LNCAP (cell line): ENCODE results near the gene SIVA1.

Experiments
- CTCF ChIP-seq: fragments of 450-650 bp; IDR thresholded peaks from 2 replicates; pipeline ENCODE4 v1.5.1; 2017; ENCODE audit warnings: mild to moderate bottlenecking

SIVA1 gene

GRCh38 chr14:104786726-104787675, 34.1 kb downstream of the SIVA1 start:
- no peak for TF ChIP-seq CTCF

- TF ChIP-seq CTCF = no peak
These were observed 34.8 kb downstream of the SIVA1 start for GRCh38 chr14:104787736-104788135.

GRCh38 chr14:104788161-104788818, 35.3 kb downstream of the SIVA1 start:
- TF ChIP-seq CTCF = no peak

- no peak for TF ChIP-seq CTCF
These were observed 36.1 kb downstream of the SIVA1 start for GRCh38 chr14:104788873-104789663.

GRCh38 chr14:104789752-104790743, 37.1 kb downstream of the SIVA1 start:
- no peak for TF ChIP-seq CTCF

- no peak for TF ChIP-seq CTCF
These were observed 38.5 kb downstream of the SIVA1 start for GRCh38 chr14:104791425-104791824.
